Measurements from ENCODE around the gene SDF2.

SDF2 gene

DNA sequence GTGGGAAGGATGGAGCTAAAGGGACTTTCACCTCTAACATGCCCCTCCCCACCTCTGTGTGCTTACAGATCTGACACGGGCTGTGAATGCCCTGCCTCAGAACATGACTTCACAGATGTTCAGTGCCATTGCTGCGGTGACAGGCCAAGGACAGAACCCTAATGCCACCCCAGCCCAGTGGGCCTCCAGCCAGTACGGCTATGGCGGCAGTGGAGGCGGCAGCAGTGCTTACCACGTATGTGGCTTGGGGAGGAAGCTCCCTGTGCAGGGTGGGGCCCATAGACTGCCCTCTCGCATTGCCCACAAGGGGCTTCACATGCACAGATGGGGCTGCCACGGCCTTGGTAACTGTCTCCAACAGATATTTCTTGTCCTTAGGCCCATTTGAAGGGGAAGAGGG is 38.6 kb upstream of the SDF2 start:
- TF ChIP-seq, protein P1, sequence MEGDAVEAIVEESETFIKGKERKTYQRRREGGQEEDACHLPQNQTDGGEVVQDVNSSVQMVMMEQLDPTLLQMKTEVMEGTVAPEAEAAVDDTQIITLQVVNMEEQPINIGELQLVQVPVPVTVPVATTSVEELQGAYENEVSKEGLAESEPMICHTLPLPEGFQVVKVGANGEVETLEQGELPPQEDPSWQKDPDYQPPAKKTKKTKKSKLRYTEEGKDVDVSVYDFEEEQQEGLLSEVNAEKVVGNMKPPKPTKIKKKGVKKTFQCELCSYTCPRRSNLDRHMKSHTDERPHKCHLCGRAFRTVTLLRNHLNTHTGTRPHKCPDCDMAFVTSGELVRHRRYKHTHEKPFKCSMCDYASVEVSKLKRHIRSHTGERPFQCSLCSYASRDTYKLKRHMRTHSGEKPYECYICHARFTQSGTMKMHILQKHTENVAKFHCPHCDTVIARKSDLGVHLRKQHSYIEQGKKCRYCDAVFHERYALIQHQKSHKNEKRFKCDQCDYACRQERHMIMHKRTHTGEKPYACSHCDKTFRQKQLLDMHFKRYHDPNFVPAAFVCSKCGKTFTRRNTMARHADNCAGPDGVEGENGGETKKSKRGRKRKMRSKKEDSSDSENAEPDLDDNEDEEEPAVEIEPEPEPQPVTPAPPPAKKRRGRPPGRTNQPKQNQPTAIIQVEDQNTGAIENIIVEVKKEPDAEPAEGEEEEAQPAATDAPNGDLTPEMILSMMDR (IDR thresholded peaks at IDR 0.05; ENCODE audit: low read depth, low read length, missing control alignments), result no peak
- in situ Hi-C loops (cut with HindIII; ENCODE audit: low sequenced_read_pairs), result no loop called here

DNA sequence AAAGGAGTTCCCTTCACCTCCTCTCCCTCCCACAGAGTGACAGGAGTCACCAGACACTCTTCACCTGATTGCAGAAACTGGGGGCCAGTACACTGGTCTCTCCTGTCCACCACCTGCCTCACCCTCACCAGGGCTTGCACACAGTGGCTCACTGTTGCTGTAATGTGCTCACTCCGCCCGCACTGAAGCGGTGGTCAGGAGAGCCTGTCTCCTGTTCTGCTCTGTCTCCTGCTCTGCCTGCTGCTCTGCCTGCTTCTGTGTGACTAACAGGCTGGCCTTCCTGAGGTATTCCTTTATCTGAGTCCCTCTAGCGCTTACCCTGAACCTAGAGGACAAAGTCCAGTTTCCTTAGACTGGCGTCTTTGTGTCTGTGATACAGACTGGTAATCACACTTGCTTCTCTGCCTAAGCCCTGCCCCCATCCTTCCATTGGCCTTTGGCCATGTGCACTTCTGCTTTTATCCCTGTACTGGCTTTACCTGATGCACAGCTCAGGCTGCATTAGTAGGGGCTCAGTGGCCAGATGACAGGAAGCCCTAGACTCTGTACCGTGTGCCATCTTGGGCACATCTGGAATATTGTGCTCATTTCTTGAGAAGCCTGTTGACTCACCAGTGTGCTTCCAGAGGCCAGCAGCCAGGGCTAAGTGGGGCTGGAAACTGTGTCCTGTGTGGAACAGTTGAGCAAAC is 36.7 kb upstream of the SDF2 start:
- TF ChIP-seq, protein P1 (IDR thresholded peaks at IDR 0.05; ENCODE audit: low read depth, low read length, missing control alignments), result no peak
- in situ Hi-C loops (cut with HindIII; ENCODE audit: low sequenced_read_pairs), result no loop called here

More for the DNA sequence above, 38.6 kb upstream of the SDF2 start:
- no peak for DNase-seq (ENCODE audit: low read depth)
- H3K4me3 ChIP-seq (ENCODE audit: low read depth, low read length), result no peak overlapping the region

DNA sequence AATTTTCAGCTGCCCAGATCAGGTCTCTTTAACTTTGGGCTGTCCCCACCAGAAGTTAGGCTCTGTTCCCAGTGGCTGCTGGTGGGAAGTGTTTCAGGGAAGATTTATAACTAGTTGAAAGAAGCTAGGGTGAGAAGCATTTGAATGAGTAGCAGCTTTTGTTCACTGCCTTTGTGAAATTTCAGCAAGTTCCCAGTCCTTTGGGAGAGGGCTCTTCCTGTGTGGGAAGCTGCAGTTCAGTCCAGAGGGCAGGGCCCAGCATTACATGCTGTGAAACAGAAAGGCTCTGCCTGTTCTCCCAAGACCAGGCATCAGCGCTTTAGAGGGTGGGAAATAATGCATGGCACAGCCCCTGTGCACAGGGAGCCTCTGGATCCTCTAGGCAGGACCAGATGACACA is 32.2 kb upstream of the SDF2 start:
- no peak for DNase-seq (ENCODE audit: low read depth)
- TF ChIP-seq, protein P1 (IDR thresholded peaks at IDR 0.05; ENCODE audit: low read depth, low read length, missing control alignments), result no peak
- in situ Hi-C loops (cut with HindIII; ENCODE audit: low sequenced_read_pairs), result no loop called here
- H3K4me3 ChIP-seq (ENCODE audit: low read depth, low read length), result no peak overlapping the region

More for the DNA sequence above, 36.7 kb upstream of the SDF2 start:
- DNase-seq (ENCODE audit: low read depth), result no peak
- H3K4me3 ChIP-seq (ENCODE audit: low read depth, low read length), result no peak overlapping the region

DNA sequence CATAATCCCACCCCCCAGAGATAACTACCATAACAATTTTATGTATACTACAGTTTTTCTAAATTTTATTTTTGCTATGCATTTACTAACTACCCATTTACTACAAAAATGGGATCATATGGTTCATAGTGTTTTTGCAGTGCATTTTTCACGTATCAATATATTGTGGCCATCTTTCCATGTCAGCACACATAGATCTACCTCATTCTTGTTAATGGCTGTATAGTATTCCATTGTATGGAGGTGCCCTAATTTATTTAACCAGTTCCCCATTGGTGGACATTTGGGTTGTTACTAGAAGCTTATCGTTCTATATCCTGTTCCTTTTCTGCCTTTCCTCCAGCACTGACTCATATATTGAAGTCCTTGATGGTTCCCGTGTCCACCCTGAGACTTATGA is 27.3 kb upstream of the SDF2 start:
- TF ChIP-seq, protein P1 (IDR thresholded peaks at IDR 0.05; ENCODE audit: low read depth, low read length, missing control alignments), result no peak
- in situ Hi-C loops (cut with HindIII; ENCODE audit: low sequenced_read_pairs), result no loop called here
- no peak overlapping the region for H3K4me3 ChIP-seq (ENCODE audit: low read depth, low read length)
- no peak for DNase-seq (ENCODE audit: low read depth)

DNA sequence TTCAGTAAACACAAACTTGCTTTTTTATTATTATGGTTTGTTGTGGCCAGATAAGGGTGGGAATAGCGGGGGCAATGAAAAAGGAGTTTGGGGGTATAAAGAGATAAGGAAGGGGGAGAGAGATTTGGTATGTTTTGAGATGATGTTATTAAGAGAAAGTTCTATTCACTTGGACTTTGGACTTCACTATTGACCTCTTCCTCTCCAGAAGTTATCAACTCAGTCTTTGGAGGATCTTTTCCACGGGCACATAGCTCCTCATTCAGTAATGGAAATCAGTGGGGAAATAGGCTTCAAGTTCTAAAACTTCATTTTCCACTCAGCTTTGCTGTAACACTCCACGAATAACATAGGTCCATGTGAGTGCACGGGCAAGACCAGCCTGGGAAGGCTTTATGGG is 26.8 kb upstream of the SDF2 start:
- no peak for DNase-seq (ENCODE audit: low read depth)
- in situ Hi-C loops (cut with HindIII; ENCODE audit: low sequenced_read_pairs), result no loop called here
- TF ChIP-seq, protein P1 (IDR thresholded peaks at IDR 0.05; ENCODE audit: low read depth, low read length, missing control alignments), result no peak
- H3K4me3 ChIP-seq (ENCODE audit: low read depth, low read length), result no peak overlapping the region

DNA sequence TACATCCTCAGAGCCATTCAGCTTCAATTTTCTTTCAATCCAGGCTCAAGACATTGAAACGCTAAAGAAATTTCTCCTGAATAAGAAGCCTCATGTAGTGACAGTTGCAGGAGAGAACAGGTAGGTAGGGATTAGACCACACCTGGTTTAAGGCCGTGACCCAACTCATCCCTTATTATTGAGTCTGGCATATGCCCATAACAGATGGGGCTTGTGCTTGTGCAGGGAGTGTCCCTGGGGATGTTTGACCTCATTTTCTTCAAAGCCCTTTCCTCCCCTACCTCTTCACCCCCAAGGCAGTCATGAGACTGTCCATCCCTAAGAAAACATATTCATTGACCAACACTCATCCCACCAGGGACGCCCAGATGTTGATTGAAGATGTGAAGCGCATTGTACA is 24.6 kb upstream of the SDF2 start:
- no peak for DNase-seq (ENCODE audit: low read depth)
- in situ Hi-C loops (cut with HindIII; ENCODE audit: low sequenced_read_pairs), result no loop called here
- H3K4me3 ChIP-seq (ENCODE audit: low read depth, low read length), result no peak overlapping the region
- TF ChIP-seq, protein P1 (IDR thresholded peaks at IDR 0.05; ENCODE audit: low read depth, low read length, missing control alignments), result no peak

Data from astrocyte of the cerebellum (primary cell).